GOT3 (cell line): ENCODE measurements around the gene PTPRJ.

Experiments used
- DNase-seq: peaks from one replicate; lab custom pipeline; 2025; ENCODE audit warnings: mixed read lengths; lab: John Stamatoyannopoulos, UW

Gene PTPRJ

GRCh38 chr11:48066881-48067800, 86.8 kb downstream of the PTPRJ start:
- DNase-seq: no peak

DNA sequence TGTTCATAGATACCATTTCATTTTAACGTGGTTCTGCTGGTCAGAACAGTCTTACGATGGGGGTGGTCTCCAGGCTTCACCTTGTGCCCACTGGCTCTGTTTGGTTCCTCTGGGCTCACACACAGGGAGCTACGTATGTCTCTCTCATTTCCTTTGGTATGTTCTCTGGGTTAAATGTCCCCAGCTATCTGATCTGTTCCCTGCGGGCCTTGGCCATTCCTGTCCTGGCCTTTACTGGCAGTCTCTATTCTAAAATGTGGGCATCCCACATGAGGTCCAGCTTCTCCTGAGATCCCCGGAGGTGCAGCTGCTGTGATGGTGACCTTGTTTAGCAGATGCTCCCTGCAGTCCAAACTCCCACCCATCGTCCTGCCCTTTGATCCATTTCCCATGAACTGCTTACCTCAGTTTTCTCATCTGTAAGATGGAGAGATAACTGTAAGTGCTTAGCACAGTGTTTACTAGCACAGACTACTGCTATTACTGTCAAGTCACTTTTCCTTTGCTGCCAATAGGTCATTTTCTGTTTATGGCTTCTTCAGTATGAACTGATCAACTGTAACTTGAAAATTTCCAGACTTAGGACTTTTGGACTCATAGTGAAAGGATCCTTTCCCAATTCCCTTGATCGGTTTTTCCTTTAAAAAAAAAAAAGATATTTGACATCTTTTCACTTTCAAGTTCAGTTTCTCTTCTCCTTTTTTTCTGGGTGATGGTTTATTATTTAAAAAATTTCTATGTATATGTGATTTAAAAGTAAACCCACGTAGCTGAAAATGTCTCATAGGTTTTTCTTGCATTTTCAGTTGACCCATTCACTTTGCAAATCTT, 92.9 kb downstream of the PTPRJ start:
- no peak for DNase-seq

DNA sequence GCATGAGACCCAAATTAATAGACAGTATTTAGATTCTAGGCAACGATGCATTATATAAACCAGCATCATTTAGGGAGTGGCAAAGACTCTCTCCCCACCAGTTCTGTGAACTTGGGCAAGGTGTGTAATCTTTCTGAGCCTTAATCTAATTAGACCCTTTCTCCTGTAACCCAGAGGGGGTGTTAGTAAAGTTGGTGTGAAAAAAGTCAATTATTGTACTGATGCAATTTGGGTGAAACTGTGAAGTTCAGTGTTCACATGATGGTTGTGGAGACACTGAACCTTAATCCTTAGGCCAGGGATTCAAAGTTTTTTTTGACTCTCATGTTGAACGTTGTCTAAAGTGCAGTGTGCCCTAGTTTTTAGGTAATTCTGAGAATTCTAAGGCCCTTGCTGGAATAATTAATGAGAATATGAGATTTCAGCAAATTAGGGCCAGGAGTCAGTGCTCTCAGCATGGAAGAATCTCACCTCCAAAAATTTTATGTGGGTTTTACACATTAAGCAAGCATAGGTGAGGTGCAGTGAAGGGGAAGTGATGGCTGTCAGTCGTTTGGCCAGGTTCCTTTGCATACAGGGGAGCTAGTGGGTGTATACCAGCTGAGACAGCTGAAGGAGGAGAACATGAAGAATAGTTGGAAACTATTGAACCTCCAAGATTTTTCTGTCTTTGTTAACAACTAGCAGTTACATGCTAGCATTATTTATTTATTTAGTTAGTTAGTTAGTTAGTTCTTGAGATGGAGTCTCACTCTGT, 94.2 kb downstream of the PTPRJ start:
- no peak for DNase-seq

GRCh38 chr11:48075637-48076036, 95.3 kb downstream of the PTPRJ start:
- no peak for DNase-seq

DNA sequence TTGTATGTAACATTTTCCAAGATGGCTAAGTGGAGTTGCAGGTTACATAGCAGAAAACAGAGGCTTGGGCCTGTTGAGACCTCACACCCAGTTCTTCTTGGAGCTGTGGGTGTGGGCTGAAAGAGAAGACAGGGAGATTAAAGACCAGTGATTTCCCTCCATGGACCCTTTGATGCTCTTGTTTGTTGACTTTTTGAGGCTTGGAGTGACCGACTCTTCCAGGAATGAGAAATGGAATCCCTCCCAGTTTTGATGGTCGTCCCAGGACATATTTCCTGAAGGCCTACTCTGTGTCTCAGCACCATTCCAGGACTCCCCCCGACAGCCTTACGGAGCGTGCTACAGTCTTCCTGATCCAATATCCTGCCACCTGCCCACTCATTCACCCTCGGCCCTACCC, 96.9 kb downstream of the PTPRJ start:
- no peak for DNase-seq

GRCh38 chr11:48078689-48079088, 98.3 kb downstream of the PTPRJ start:
- no peak for DNase-seq

DNA sequence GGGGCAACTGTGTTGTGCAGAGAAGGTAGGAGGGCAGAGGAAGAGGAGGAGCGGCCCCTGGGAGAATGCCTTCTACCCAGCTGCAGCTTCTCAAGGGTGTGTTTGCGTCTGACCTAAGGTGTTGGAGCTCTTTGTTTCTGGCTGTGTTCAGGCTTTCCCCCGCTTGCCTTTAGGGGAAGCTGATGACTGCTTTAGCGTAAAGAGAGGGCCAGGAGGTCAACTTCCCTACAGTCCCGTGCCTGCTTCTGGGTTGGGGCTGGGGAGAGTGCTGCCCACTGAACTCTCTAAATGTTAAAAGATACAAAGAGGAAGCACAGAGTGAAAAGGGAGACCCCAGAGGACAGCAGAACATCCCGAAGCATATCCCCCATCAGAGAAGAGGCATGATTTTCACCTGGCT, 99.2 kb downstream of the PTPRJ start:
- DNase-seq: no peak

GRCh38 chr11:48080301-48080861, 100.0 kb downstream of the PTPRJ start:
- no peak for DNase-seq

DNA sequence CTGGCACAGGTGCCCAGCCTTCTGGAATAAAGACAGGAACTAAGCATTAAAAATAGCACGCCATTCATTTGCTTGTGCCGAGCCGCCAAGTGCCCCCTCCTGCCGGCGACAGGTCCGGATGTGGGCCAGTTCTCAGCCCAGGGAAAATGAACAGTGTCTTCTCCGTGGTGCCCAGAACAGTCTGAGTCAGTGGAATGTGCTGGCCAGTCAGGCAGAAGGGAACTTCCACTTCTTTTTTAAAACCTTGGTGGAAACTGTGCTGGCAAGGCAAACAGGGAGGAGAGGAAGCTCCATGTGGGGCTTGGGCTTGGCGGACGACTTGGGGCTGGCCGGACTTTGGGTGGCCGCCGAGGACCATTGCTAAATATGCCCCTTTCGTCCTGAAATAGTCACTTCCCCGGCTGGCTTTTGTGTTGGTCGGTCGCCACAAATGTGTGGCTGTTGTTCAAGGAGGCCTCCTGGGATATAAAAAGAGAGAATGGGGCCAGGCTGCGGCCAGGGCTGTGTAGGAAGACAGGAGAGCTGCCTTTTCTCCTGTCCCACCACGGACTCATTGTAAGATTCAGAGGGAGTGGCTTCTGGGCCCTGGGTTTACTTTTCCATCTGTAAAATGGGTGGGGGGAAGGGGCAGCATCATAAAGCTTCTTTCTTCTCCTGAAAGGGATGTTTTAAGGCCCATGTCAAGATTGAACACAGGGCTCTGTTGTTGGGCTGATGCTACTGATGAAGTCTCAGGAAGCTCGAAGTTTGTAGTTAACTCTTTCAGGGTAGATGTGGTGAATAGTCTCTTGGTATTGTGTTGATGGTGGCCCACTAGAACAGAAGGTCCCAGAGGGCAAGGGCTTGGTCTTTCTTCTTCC, 101.0 kb downstream of the PTPRJ start:
- DNase-seq: no peak

GRCh38 chr11:48082771-48083170, 102.4 kb downstream of the PTPRJ start:
- no peak for DNase-seq

- no peak for DNase-seq
Measured at GRCh38 chr11:48083421-48083820, 103.1 kb downstream of the PTPRJ start.

DNA sequence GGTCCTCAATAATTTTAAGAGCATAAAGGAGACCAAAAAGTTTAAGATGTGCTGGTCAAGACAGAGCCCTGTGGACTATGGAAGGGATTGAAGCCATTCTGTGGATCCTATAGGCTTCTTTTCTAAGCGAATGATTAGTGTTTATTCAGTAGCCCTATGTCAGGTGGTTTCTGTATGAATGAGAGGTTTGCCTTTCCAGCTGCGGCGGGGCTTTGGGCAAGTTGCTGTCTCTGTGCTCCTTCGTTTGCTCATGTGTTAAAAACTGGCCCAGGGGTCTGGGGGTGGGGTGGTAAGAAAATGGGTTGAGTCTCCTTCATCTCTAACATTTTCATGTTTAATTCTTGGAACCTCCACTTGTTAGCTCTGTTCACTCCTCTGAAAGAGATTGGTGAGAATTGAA, 105.3 kb downstream of the PTPRJ start:
- no peak for DNase-seq

DNA sequence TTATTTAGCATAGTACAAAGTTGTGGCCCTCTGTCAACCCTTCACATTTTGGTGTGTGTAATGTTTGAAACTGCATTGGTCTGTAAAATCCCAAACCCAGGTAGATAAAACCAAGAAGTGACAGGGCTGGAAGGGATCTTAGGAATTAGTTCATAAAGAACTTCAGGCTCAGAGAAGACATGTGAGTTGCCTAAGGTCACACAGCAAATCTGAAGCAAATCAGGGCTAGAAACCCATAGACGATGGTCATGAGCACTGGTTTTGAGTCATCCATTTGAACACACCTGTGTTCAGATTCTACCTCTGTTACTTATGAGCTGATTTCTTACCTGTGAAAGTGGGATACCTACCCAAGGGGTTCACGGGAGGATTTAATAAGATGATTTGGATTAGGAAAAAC, 107.1 kb downstream of the PTPRJ start:
- no peak for DNase-seq

GRCh38 chr11:48087974-48088681, 107.8 kb downstream of the PTPRJ start:
- no peak for DNase-seq

GRCh38 chr11:48088682-48089050, 108.3 kb downstream of the PTPRJ start:
- DNase-seq: no peak

GRCh38 chr11:48090174-48090573, 109.8 kb downstream of the PTPRJ start:
- DNase-seq: no peak

DNA sequence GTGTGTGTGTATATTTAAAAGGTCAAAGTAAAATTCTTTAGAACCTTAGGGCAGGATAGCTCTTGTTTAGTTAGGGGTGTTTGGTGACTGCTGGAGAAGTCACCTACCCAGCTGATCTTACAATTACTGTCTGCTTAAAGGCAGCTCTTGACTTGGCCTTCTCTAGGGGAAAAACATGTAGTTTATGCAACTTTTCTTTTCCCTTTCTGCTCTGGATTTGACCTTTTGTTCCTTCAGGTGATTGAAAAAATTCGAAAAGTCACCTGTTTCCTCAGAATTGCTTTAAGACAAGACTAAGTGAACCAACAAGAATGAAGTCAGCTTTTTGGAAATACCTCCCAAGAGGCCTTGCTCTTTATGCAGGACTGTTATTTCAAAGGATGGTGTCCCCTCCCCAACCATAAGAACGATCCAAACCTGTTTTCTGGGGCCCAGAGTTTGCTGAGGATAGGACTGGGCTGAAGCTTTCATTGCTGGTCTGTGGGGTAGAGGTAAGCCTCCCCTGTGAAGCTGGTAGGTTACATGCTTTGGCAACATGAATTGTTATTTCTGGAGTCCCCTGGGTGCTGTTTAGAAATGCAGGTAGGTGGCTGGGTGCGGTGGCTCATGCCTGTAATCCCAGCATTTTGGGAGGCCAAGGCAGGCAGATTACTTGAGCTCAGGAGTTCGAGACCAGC, 111.2 kb downstream of the PTPRJ start:
- DNase-seq: no peak

DNA sequence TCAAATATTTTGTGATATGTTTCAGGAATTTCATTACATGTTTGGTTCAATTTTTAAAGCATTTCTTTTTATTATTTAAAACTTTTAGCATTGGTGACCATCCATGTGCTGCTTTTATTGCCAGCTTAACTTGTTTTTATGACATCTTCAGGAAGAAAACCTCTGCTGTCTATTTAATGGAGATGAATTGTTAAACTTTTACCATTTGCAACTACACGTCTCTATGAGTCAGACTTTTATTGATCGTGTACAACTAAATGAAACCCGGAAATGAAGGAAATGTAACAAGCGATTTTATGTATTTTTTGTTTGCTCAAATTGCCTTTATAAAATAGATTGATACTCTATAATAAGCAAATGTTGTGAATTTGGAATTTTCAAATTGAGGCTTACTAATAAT, 113.0 kb downstream of the PTPRJ start:
- DNase-seq: no peak

GRCh38 chr11:48093795-48094642, 113.7 kb downstream of the PTPRJ start:
- no peak for DNase-seq
